ENCODE data around the gene MEF2B.
"Not testable (repeated sequence)": the region's sequence is repeated elsewhere in the genome, so short reads cannot be mapped to it uniquely, and the experiment has no call there.

MEF2B gene

GRCh38 chr19:19121371-19121770 is 48.7 kb downstream of the MEF2B start:
- DNase-seq, result no peak

DNA sequence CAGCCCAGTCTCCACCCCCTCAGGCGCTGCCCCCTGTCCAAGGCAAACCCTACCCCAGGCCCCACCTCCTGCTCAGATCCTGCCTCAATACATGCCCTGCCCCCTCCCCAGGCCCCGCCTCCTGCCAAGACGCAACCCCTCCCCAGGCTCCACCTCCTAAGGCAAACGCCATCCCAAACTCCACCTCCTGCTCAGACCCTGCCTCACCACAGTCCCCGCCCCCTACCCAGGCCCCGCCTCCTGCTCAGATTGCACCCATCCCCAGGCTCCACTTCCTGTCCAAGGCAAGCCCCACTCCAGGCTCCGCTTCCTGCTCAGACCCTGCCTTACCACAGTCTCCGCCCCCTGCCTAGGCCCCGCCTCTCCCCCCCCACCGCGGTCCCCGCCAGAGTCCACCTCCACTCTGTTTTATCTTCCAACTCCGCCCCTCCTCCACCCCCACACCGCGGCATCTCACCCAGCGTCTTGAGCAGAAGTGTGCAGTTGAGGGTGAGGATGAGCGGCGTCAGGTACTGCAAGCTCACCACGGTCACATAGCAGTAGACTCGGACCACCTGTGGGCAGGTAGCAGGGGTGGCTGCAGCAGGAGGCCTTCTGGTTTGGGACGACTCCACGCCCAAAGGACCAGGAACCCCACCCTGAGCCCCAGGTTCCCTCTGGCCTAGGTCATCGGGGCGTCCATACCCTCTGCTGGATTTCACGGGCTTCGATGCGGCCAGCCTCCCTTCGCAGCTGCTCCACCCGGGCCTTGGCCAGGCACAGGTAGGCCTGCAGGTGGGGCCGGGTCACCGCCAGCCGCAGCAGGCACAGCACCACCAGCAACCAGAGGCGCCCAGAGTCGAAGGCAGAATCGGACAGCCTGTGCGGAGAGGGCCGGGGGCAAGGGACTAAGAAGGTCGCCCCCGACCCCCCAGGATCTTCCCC is 49.5 kb downstream of the MEF2B start:
- no peak for DNase-seq

- no peak for DNase-seq
Measured at GRCh38 chr19:19119325-19120237, 50.5 kb downstream of the MEF2B start.

GRCh38 chr19:19115954-19116353 is 54.1 kb downstream of the MEF2B start:
- DNase-seq, result no peak

- no peak for DNase-seq
Measured at GRCh38 chr19:19113040-19113626, 56.9 kb downstream of the MEF2B start.

DNA sequence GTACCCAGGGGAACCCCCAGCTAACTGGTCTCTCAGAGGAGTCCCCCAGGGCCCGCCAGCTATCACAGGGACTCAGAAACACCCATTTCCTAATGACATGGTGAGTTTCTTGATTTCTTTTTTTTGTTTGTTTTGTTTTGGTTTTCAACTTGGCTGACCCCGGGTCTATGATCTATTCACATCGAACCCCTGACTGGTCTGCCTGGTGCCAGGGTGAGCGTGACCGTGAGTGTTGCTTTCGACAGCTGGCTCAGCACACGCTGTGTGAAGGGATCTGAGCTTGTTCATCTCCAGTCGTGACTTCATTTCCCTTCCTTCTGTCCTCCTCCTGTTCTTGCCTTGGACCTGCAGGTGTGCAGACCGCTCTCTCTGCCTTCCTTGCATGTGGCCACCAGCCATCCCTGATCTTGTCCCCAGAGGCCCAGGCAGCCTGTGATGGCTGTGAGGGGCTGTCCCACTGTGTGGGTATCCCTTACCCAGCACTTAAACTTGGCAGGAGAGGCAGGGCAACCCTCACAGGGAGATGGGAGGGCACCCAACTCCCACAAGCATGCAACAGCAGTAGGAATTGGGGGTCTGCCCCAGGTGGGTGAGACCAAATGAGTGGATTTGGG is 58.0 kb downstream of the MEF2B start:
- DNase-seq, result no peak

DNA sequence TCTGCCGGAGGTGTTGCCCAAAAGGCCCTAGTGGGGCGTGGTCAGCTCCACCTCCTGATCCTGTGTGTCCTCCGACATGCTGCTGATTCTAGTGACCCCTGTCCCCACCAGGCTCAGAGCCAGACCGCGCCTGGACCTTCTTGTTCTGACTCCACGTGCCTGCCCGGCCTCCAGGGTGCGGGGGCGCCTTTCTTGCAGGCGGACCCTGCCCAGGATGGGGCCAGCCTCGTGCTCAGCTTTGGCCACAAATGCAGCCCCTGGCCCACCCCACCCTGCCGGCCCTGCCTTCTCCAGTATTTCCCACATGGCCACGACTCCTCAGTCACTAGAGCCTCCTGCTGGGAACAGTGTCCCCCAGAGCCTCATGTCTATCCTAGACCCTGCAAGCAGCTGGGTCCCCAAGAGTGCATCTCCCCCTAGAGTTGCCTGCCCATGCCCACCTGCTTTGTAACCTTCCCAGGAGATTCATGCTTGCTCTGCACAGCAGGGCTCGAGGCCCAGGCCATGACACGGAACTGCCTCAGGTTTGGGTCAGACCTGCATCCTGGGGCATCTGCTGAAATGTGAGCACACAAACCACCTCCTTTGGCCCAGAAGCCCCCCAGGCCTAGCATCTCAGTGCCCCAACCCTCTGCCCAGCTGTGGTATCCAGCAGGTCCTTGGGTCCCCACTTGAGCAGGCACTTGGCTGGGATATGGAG is 58.8 kb downstream of the MEF2B start:
- no peak for DNase-seq

DNA sequence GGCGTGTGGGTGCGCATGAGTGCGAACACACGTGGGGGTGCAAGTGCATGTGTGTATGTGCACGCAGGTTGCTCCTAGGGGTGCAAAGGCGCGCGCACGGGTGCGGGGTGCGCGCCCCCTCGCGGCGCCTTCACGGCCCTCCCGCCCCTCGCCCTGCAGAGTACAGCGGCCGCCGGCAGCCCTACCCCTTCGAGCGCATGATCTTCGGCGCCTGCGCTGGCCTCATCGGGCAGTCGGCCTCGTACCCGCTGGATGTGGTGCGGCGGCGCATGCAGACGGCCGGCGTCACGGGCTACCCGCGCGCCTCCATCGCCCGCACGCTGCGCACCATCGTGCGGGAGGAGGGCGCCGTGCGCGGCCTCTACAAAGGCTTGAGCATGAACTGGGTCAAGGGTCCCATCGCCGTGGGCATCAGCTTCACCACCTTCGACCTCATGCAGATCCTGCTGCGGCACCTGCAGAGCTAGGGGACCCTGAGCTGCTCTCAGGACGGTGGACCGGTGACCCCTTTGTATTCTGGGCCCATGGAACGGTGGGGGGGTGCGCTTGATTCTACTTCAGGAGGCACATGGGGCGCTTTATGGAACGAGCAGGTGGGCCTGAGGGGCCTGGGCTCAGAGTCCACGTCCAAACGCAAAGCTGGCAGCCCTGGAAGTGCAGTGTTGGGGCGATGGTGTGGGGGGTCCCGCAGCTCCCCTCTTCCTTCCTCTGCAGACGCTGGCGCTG is 59.5 kb downstream of the MEF2B start:
- DNase-seq, result peak; percentile 37

DNA sequence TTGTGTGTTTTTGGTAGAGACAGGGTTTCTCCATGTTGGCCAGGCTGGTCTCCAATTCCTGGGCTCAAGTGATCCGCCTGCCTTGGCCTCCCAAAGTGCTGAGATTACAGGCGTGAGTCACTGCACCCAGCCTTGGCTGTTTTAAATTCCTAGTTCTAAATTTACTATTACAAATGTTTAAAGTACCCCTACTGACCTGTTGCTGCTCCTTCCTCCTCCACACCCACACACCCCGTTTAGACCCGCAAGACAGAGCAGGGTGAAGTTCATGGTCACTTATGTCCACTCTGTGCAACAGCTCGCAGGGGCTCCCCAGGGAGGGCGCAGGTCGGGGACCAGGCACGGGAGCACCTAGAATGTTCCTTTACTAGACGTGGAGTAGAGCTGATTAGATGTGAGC is 60.5 kb downstream of the MEF2B start:
- no peak for DNase-seq

- DNase-seq, result no peak
Measured at GRCh38 chr19:19107654-19108053, 62.4 kb downstream of the MEF2B start.

GRCh38 chr19:19106938-19107337 is 63.1 kb downstream of the MEF2B start:
- DNase-seq, result not testable (repeated sequence)

- DNase-seq, result no peak
Measured at GRCh38 chr19:19106056-19106551, 64.0 kb downstream of the MEF2B start.

GRCh38 chr19:19105365-19106055 is 64.6 kb downstream of the MEF2B start:
- no peak for DNase-seq

DNA sequence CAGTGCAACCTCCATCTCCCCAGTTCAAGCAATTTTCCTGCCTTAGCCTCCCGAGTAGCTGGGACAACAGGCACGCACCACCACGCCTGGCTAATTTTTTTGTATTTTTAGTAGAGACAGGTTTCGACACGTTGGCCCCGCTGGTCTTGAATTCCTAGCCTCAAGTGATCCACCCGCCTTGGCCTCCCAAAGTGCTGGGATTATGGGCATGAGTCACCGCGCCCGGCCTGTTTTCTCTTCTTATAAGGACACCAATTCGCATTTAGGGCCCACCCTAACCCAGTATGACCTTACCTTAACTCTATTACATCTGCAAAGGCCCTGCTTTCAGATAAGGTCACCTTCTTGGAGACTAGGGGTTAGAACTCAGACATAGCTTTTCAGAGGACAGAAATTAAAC is 66.9 kb downstream of the MEF2B start:
- DNase-seq, result no peak

DNA sequence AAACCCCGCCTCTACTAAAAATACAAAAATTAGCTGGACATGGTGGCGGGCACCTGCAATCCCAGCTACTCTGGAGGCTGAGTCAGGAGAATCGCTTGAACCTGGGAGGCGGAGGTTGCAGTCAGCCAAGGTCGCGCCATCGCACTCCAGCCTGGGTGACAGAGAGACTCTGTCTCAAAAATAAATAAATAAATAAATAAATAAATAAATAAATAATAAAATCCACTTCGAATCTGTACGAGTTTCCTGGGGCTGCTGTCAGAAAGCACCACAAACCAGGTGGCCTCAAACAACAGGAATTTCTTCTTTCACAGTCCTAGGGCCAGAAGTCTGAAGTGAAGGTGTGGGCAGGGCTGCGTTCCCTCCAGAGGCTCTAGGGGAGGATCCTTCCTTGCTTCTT is 67.5 kb downstream of the MEF2B start:
- not testable (repeated sequence) for DNase-seq

DNA sequence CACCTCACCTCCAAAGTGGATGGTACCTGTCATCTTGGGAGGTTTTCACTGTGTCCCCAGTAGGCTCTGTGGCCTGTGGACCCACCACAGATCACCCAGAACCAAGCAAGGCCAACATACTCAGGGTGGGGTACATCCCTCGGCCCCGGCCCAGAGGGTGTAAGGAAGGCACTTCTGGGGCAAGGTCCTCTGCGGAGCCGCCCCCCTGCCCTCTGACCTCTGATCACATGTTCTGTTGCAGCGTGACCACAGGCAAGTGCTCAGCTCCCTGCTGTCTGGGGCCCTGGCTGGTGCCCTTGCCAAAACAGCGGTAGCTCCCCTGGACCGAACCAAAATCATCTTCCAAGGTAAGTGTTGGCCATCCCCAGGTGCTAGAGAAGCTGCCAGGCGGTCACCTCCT is 68.5 kb downstream of the MEF2B start:
- DNase-seq, result no peak

DNA sequence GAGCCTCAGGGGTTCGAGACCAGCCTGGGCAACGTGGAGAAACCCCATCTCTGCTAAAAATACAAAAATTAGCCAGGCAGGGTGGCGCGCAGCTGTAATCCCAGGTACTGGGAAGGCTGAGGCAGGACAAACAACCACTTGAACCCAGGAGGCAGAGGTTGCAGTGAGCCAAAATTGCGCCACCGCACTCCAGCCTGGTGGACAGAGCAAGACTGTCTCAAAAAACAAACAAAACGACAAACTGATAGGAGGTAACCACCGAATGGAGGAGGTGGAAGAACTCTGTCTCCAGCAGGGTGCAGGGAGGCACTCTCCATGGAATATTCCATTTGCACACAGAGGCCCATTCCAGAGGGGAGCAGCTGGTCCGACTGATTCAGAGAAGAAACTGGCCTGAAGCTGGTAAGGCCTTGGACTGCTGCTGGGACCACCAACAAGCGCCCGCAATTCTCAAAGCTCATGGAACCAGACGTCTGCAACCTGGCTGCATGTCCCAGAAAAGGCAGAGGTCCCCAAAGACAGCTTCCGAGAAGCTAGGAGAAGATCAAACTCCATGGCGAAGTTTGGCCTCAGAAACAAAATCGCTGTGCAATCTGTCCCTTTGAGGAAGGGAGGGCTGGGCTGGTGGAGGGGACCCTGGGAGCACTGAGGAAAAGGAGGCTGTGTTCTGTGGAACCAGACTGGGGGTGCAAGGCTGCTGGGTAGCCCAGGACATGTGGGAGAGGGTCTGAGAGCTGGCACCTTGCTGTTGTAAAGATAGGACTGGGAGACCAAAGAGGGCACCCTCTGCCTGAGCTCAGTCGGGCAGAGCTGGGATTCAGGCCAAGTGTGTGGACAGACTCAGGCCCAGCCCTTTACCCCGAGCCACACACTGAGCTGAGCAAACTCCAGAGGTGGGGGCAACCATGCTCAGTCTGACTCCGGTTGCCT is 71.1 kb downstream of the MEF2B start:
- DNase-seq, result no peak

DNA sequence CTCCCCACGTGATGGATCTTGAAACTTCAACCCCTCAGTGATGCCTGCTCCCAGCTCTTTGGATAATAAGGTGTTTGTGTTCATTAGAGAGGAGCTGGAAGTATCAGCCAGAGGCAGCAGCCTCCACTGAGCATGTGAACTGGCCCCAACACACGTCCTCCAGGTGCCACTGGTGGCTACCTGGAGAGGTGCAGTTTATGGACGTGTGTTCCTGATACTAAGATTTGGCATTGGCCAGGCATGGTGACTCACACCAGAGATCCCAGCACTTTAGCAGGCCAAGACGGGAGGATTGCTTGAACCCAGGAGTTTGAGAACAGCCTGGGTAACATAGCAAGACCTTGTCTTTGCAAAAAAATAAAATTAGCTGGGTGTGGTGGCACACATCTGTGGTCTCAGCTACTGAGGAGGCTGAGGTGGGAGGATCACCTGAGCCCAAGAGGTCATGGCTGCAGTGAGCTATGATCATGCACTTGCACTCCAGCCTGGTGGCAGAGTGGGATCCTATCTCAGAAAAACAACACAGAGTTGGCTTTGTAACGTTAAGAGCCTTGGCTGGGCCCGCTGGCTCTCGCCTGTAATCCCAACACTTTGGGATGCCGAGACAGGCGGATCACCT is 71.9 kb downstream of the MEF2B start:
- no peak for DNase-seq
